ENCODE measurements around the gene CD46. TPM values are rescaled to one million over a fixed set of nuclear protein-coding genes. Genes with fewer than 3 reads are reported as not detected.

Gene CD46
- total RNA-seq, 4 donors from 2014 or later: 89.7 to 259 (median 108) TPM

DNA sequence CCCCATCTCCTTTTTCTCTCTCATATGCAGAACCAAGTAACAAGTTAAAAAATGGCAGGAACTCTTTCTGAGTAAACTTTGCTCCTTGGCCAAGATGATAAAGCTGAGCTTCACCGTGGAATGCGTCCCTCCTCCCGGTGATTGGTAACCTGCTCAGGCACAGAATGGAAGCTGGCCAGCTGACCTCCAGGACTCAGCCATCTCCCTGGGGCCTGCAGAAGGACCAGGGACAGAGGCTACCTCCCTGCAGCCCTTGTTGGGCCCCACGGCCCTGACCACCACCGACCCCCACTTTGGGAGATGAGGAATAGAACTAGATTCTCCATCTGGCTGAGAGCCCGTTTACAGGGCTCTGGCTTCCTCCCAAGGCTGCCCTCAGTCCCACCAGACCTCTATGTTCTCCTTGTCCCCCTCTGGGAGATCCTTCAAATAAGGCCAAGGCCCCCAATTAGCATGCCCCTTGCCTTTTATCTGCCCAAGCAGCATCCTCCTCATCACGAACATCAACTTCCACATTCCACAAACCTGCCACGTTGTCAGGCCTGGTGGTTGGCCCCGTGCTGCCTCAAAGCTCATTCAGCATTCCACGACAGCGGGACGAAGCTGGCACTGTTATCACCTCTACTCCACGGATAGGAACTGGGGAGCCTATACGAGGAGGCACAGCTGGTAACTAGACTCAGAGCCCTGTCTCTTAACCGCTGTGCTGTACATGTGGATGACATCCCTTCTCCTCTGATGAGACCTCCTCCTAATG is 84.9 kb downstream of the CD46 start:
- DNase-seq (ENCODE audit: low spot score in 2 of 2): peak in 1 of 2 donors; percentile 35
- H3K36me3 ChIP-seq: peaks cover 12% of the 10 kb centered on the region
- peaks cover 64% of the 10 kb centered on the region for H3K4me1 ChIP-seq
- no peaks in the 10 kb centered on the region for H3K9me3 ChIP-seq
- no peak overlapping the region for H3K27ac ChIP-seq
- TF ChIP-seq EP300 (IDR thresholded peaks at IDR 0.05): no peak
- 76% methylated on average over 13 of the region's 15 CpGs for WGBS
- H3K27me3 ChIP-seq: no peaks in the 10 kb centered on the region
- no peak overlapping the region for H3K4me3 ChIP-seq

- no peak for DNase-seq (ENCODE audit: low spot score in 2 of 2)
- H3K4me1 ChIP-seq: peaks cover 64% of the 10 kb centered on the region
- 74% methylated on average over 4 of the region's 4 CpGs for WGBS
- H3K27me3 ChIP-seq: no peaks in the 10 kb centered on the region
- peaks cover 14% of the 10 kb centered on the region for H3K36me3 ChIP-seq
- H3K27ac ChIP-seq: peak overlapping the region; percentile 71
- TF ChIP-seq, protein P1, sequence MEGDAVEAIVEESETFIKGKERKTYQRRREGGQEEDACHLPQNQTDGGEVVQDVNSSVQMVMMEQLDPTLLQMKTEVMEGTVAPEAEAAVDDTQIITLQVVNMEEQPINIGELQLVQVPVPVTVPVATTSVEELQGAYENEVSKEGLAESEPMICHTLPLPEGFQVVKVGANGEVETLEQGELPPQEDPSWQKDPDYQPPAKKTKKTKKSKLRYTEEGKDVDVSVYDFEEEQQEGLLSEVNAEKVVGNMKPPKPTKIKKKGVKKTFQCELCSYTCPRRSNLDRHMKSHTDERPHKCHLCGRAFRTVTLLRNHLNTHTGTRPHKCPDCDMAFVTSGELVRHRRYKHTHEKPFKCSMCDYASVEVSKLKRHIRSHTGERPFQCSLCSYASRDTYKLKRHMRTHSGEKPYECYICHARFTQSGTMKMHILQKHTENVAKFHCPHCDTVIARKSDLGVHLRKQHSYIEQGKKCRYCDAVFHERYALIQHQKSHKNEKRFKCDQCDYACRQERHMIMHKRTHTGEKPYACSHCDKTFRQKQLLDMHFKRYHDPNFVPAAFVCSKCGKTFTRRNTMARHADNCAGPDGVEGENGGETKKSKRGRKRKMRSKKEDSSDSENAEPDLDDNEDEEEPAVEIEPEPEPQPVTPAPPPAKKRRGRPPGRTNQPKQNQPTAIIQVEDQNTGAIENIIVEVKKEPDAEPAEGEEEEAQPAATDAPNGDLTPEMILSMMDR (IDR thresholded peaks at IDR 0.05): no peak
- TF ChIP-seq POLR2A (IDR thresholded peaks at IDR 0.05): no peak
- TF ChIP-seq EP300 (IDR thresholded peaks at IDR 0.05): no peak
- TF ChIP-seq POLR2AphosphoS5 (IDR thresholded peaks at IDR 0.05): no peak
- H3K4me3 ChIP-seq: no peak overlapping the region
- no peaks in the 10 kb centered on the region for H3K9me3 ChIP-seq
Observed at GRCh38 chr1:207837673-207838072, 85.8 kb downstream of the CD46 start.

DNA sequence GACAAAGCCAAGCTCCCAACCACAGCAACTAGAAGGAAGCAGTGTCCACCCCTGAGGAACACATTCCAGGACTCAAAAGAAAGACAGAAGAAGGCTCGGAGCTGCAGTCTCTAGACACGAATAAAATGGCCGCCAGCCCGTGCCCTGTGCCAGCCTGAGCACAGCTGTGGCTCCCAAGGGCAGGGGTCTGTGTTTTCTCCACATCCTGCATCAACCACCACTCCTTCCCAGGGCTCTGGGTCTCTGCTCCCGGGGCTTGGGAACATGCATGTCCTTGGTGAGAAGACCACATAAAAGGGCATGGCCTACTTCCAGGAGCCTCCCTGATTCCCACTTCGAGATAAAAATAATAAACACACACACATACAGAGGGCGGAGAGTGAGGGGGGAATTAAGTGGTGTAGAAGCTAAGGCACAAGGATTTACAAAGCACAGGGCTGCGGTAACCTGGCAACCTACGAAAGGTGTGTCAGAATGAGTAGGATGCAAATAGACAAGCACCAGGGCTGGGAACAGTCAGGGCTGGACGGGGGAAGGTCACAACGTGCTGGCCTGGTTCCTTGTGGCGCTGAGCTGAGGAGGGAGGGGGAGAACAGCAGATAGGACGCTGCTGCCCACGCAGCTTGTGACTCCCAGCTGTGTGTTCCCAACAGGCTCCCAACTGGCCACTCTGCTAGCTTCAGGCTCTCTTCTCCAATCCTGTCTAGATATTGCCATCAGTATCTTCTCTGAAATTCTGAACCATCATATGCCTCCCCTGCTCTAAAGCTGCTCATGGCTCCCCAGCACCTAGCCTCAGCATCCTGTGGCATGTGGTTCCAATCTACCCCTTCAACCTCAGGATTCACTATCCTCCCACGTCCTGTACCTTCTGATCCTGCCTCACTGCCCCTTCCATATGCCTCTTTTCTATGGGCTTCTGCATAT is 86.6 kb downstream of the CD46 start:
- DNase-seq (ENCODE audit: low spot score in 2 of 2): no peak
- TF ChIP-seq EP300 (IDR thresholded peaks at IDR 0.05) (no peak), POLR2A (IDR thresholded peaks at IDR 0.05) (no peak), POLR2AphosphoS5 (IDR thresholded peaks at IDR 0.05) (no peak)
- H3K4me3 ChIP-seq: no peak overlapping the region
- H3K27me3 ChIP-seq: no peaks in the 10 kb centered on the region
- H3K4me1 ChIP-seq: peaks cover 58% of the 10 kb centered on the region
- peaks cover 16% of the 10 kb centered on the region for H3K36me3 ChIP-seq
- WGBS: 51% methylated on average over 15 of the region's 15 CpGs
- H3K9me3 ChIP-seq: no peaks in the 10 kb centered on the region
- H3K27ac ChIP-seq: peak overlapping the region; percentile 71

DNA sequence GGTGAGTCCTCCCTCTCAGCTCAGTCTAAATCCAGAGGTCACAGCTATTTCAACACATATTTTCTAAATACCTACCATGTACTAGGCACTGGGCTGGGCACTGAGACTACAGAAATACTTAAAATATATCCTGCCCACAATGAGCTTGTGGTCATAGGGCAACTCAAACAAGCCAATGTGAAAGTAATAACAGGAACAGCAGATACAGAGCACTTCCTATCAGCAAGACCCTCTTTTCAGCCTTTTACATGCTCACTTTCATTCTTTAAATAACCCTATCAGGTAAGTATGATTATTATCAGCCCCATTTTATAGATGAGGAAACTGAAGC is 87.2 kb downstream of the CD46 start:
- TF ChIP-seq, protein P1 (IDR thresholded peaks at IDR 0.05): no peak
- no peak for TF ChIP-seq EP300 (IDR thresholded peaks at IDR 0.05)
- TF ChIP-seq POLR2A (IDR thresholded peaks at IDR 0.05): no peak
- no peak for TF ChIP-seq POLR2AphosphoS5 (IDR thresholded peaks at IDR 0.05)
- Histone ChIP-seq H3K27me3 (no peaks in the 10 kb centered on the region), H3K36me3 (peaks cover 16% of the 10 kb centered on the region), H3K4me3 (no peak overlapping the region), H3K9me3 (no peaks in the 10 kb centered on the region), H3K27ac (peak overlapping the region; percentile 71), H3K4me1 (peaks cover 57% of the 10 kb centered on the region)
- DNase-seq (ENCODE audit: low spot score in 2 of 2): no peak

DNA sequence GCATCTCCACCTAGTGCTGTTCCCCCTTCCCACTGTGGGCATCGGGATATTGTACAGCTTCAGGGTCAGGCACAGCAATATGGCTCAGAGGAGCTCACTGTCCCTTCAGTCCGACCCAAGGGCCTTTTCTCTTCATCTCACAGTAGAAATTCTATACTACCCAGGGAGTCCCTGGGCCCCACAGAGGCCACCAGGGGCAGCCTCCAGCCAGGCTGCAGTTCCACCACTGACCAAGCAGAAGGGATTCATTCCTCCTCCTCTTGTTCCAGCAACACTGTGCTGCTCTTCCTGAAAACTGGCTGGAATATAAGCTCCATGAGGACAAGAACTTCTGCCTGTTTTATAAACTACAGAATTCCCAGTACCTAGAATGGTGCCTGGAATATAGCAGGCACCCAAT is 88.5 kb downstream of the CD46 start:
- TF ChIP-seq EP300 (IDR thresholded peaks at IDR 0.05): no peak
- TF ChIP-seq POLR2A (IDR thresholded peaks at IDR 0.05): no peak
- DNase-seq (ENCODE audit: low spot score in 2 of 2): no peak
- 100% methylated on average over 2 of the region's 2 CpGs for WGBS
- H3K9me3 ChIP-seq: no peaks in the 10 kb centered on the region
- H3K4me1 ChIP-seq: peaks cover 61% of the 10 kb centered on the region
- H3K4me3 ChIP-seq: no peak overlapping the region
- no peak overlapping the region for H3K27ac ChIP-seq
- no peaks in the 10 kb centered on the region for H3K27me3 ChIP-seq
- H3K36me3 ChIP-seq: peaks cover 12% of the 10 kb centered on the region

GRCh38 chr1:207841293-207841692 is 89.4 kb downstream of the CD46 start:
- Histone ChIP-seq H3K27ac (no peak overlapping the region), H3K9me3 (no peaks in the 10 kb centered on the region), H3K4me3 (no peak overlapping the region), H3K4me1 (peaks cover 66% of the 10 kb centered on the region), H3K27me3 (no peaks in the 10 kb centered on the region), H3K36me3 (peaks cover 4% of the 10 kb centered on the region)
- 62% methylated on average over 1 of the region's 1 CpG for WGBS
- TF ChIP-seq POLR2A (IDR thresholded peaks at IDR 0.05) (no peak), EP300 (IDR thresholded peaks at IDR 0.05) (no peak), POLR2AphosphoS5 (IDR thresholded peaks at IDR 0.05) (no peak)
- TF ChIP-seq, protein P1 (IDR thresholded peaks at IDR 0.05): no peak
- no peak for DNase-seq (ENCODE audit: low spot score in 2 of 2)
